A673 (cell line): ENCODE data around the gene MAPK8. TPM values are rescaled to one million over a fixed set of nuclear protein-coding genes. Genes with fewer than 3 reads are reported as not detected.

ENCODE experiments used
- BruUV-seq: library from RNA; stranded (reverse); fragments of 400-500 nt; replicated peaks from 2 replicates; lab custom pipeline; 2021; lab: Mats Ljungman, UMichigan
- CTCF ChIA-PET: fragments of 300-600 bp; sonication (Branson Sonifier 250); formaldehyde crosslinking; loops from one replicate; lab custom pipeline; 2022; ENCODE audit warnings: antibody characterized with exemption; lab: Charles Lee
- POLR2A ChIA-PET: fragments of 300-600 bp; sonication (Branson Sonifier 250); formaldehyde crosslinking; loops from one replicate; lab custom pipeline; 2022; ENCODE audit warnings: antibody characterized with exemption; ENCODE audit not compliant: low non-redundant PET; lab: Charles Lee
- DNase-seq: peaks from one replicate; pipeline ENCODE4 v3.0.0-alpha.2; 2015; ENCODE audit warnings: low spot score
- H3K27ac ChIP-seq: fragments of 200-600 bp; sonication (generic); 2 replicates; pipeline ENCODE4 v1.5.1; 2016; ENCODE audit warnings: mixed run types, low read depth, mild to moderate bottlenecking, mixed read lengths, antibody characterized with exemption, low read length; ENCODE audit not compliant: poor library complexity, severe bottlenecking
- H3K27me3 ChIP-seq: fragments of 200-600 bp; sonication (generic); replicated peaks from 2 replicates; pipeline ENCODE4 v1.6.1; 2017; ENCODE audit warnings: mixed run types, low read depth, mild to moderate bottlenecking, mixed read lengths, antibody characterized with exemption, low read length; ENCODE audit not compliant: insufficient read depth, poor library complexity
- H3K36me3 ChIP-seq: fragments of 200-600 bp; sonication (generic); 2 replicates; pipeline ENCODE4 v1.6.1; 2016; ENCODE audit warnings: mixed run types, mild to moderate bottlenecking, mixed read lengths, antibody characterized with exemption, low read length; ENCODE audit not compliant: insufficient read depth, poor library complexity, severe bottlenecking
- H3K4me1 ChIP-seq: fragments of 200-600 bp; sonication (generic); 2 replicates; pipeline ENCODE4 v1.6.1; 2017; ENCODE audit warnings: mixed run types, mild to moderate bottlenecking, mixed read lengths, antibody characterized with exemption, low read length; ENCODE audit not compliant: insufficient read depth, poor library complexity, severe bottlenecking
- H3K4me3 ChIP-seq: fragments of 200-600 bp; sonication (generic); 2 replicates; pipeline ENCODE4 v1.5.1; 2016; ENCODE audit warnings: low read depth, mixed run types, mild to moderate bottlenecking, mixed read lengths, low read length; ENCODE audit not compliant: poor library complexity, severe bottlenecking
- H3K9me3 ChIP-seq: fragments of 200-600 bp; sonication (generic); 2 replicates; pipeline ENCODE4 v1.6.1; 2016; ENCODE audit warnings: mixed run types, low read depth, mild to moderate bottlenecking, mixed read lengths, antibody characterized with exemption, low read length; ENCODE audit not compliant: poor library complexity, severe bottlenecking
- EZH2 ChIP-seq: fragments of 200-600 bp; sonication (generic); IDR thresholded peaks from 2 replicates; pipeline ENCODE4 v1.6.1; 2017; ENCODE audit warnings: borderline replicate concordance, low read depth, mild to moderate bottlenecking, mixed read lengths, antibody characterized with exemption, low read length; ENCODE audit not compliant: poor library complexity, severe bottlenecking
- intact Hi-C: fragments of 100-400 bp; cut with micrococcal nuclease; formaldehyde crosslinking; loops from one replicate; pipeline ENCODE4 v1.10.0; 2022; ENCODE audit not compliant: unreplicated experiment
- total RNA-seq: library from RNA; stranded (reverse); gene quantifications from 2 replicates; pipeline ENCODE4 v1.2.3, GENCODE V29; 2021
- TF ChIP-seq, protein P1 (sequence below): fragments of 300-800, 200-600 bp; sonication (generic); conservative IDR thresholded peaks from 2 replicates; pipeline ENCODE4 v1.5.1; 2017; ENCODE audit warnings: low read depth, mild to moderate bottlenecking, antibody characterized with exemption, low read length, moderate library complexity, mixed read lengths

Gene MAPK8
- total RNA-seq, 1 experiment from 2014 or later, result 52.0 TPM

DNA sequence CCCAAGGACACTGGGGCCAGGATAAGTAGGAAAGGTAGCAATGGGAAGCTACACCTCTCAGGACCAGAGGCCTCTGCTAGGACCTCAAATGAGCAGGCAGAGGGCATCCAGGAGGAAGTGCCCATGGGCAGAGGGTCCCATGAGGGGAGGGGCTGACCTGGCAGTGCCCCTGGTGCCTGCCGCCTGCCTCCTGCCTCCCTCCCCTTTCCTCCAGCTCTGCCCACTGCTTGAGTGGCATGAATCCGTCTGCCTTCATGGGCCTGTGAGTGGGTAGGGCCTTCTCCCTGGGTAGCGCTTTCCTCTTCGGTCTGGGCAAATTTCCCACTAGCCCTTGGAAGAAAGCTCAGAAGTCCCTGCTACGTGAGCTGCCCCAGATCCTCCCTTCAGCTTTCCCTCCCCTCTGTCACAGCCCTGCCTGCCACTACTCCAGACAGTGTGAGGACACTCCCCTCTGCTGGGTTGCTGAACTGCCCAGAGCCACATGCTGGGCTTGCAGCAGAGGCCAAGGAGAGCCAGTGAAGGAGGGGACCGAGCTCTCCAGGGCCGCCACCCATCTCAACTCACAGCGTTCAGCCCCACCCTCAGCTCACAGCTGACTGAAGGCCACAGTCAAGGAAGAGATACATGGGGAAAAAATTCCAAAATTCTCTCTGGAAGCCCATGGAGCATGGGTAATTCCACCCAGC, 157.0 kb downstream of the MAPK8 start:
- intact Hi-C loops, result no loop called here

DNA sequence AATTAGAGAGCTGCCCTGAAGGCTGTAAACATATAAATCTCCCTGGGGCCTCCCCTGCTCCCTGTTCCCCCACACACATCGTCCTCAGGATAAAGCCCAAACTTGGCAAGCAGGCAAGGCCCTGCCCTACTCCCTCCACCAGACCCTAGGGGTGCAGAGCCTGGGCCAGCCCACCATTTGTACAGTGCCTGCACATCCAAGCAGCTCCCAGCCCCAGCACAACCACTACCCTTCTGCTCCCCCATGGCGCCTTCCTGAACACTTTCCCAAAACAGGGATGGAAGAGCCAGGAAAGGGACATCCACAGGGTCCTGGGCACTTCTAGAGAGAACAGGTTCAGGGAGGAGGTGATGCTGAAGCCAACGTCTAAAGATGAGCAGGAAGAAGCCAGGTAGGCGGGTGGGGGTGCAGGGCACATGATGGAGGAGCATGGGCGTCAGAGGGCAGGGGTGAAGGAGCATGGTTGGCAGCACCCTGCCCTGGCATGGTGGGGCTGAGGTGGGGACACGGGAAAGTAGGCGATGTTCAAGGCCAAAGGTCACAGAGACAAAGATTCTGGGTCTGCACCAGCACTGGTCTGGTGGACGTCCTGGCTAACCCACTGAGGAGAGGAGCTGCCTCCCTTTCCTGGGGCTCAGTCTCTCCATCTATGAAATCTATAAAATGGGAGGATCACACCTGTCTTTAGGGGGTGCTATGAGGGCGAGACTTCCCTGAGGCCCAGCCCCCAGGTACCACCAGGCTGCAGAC, 157.8 kb downstream of the MAPK8 start:
- BruUV-seq, result no TSS peak
- Histone ChIP-seq H3K27ac (no peak overlapping the region), H3K27me3 (peaks cover 16% of the 10 kb centered on the region), H3K4me3 (no peak overlapping the region), H3K4me1 (no peaks in the 10 kb centered on the region), H3K9me3 (no peaks in the 10 kb centered on the region), H3K36me3 (no peaks in the 10 kb centered on the region)
- ChIA-PET CTCF (no interaction called here), POLR2A (no interaction called here)
- intact Hi-C loops, result no loop called here
- no peak for DNase-seq
- no peak for TF ChIP-seq EZH2
- TF ChIP-seq, protein P1, sequence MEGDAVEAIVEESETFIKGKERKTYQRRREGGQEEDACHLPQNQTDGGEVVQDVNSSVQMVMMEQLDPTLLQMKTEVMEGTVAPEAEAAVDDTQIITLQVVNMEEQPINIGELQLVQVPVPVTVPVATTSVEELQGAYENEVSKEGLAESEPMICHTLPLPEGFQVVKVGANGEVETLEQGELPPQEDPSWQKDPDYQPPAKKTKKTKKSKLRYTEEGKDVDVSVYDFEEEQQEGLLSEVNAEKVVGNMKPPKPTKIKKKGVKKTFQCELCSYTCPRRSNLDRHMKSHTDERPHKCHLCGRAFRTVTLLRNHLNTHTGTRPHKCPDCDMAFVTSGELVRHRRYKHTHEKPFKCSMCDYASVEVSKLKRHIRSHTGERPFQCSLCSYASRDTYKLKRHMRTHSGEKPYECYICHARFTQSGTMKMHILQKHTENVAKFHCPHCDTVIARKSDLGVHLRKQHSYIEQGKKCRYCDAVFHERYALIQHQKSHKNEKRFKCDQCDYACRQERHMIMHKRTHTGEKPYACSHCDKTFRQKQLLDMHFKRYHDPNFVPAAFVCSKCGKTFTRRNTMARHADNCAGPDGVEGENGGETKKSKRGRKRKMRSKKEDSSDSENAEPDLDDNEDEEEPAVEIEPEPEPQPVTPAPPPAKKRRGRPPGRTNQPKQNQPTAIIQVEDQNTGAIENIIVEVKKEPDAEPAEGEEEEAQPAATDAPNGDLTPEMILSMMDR, result no peak

More for the DNA sequence above, 157.0 kb downstream of the MAPK8 start:
- ChIA-PET CTCF (no interaction called here), POLR2A (no interaction called here)
- Histone ChIP-seq H3K36me3 (no peaks in the 10 kb centered on the region), H3K27ac (no peak overlapping the region), H3K27me3 (peaks cover 16% of the 10 kb centered on the region), H3K4me3 (no peak overlapping the region), H3K4me1 (no peaks in the 10 kb centered on the region), H3K9me3 (no peaks in the 10 kb centered on the region)
- no TSS peak for BruUV-seq
- TF ChIP-seq EZH2, result no peak
- TF ChIP-seq, protein P1, result no peak
- DNase-seq, result no peak

DNA sequence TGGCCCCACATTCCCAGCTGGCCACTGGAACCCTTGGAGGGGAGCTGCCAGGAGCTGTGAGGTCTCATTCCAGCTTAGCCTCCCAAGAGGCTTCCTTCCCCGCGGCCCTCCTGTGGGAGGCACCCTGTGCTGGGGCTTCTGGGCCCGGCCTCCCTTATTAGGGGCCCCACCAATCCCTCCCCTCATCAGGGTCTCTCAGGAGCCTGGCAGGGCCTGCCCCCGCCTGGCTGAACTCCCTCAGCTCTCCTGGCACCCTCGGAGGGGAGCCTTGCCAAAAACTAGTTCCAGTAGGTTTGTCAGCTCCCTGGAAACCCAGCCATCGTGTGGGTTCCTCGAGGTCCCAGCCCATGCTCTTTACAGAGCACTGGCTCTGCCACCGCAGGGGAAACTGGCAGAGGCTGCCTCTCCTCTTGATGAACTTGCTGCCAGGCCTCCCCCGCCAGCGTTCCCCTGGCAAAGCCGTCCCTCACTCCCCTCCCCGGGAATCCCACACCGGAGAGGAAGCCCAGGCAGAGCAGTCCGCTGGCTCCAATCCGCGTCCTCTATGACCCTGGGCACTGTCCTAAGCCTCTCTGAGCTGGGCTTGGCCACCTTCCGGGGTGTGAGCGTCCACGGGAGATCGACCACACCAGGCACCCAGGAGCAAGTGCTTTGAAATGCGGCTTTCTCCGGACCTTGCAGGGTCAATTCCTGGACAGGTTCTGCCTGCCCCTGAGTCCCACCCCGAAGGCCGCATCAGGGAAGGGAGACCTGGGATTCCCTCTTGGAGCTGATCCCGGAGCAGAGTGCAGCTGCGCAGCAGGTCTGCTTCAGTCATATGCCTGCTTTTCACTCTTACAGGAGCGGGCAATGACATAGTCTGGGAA, 158.6 kb downstream of the MAPK8 start:
- H3K36me3 ChIP-seq, result no peaks in the 10 kb centered on the region
- no peak overlapping the region for H3K4me3 ChIP-seq
- POLR2A ChIA-PET, result no interaction called here

More for the DNA sequence above, 158.6 kb downstream of the MAPK8 start:
- Histone ChIP-seq H3K27ac (no peak overlapping the region), H3K9me3 (no peaks in the 10 kb centered on the region), H3K27me3 (peaks cover 16% of the 10 kb centered on the region), H3K4me1 (peaks cover 5% of the 10 kb centered on the region)
- BruUV-seq, result no TSS peak
- TF ChIP-seq EZH2, result no peak
- TF ChIP-seq, protein P1, result no peak
- intact Hi-C loops, result no loop called here
- DNase-seq, result no peak
- CTCF ChIA-PET, result no interaction called here
